HG02840 (cell line): ENCODE measurements around the gene BSND.
"Not testable (repeated sequence)": the region's sequence is repeated elsewhere in the genome, so short reads cannot be mapped to it uniquely, and the experiment has no call there.

ENCODE experiments used
- ATAC-seq: cut with Tn5 transposase; IDR thresholded peaks from one replicate; pipeline ENCODE4 v1.9.1; 2021; ENCODE audit warnings: mild to moderate bottlenecking, moderate library complexity, moderate number of reproducible peaks; ENCODE audit not compliant: unreplicated experiment, low FRiP score

The BSND gene

DNA sequence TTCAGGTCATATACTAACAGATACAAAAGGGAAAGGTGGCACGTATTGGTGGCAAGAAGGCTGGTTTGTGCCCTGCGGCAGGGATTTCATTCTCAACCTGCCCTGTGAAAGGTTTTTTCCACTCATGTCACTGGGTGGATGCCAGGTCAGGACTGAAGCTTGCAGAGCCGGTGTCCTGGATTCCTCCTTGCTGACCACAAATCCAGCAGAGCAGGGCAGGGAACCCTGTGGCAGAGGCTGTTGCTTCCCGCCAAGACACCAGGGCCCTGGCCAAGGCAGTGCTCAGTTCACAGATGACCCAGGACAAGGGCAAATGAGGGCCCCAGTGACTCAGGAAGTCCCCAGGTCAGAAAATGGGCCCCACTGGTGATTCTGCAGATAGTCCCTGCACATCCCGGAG lies 16.4 kb downstream of the BSND start:
- ATAC-seq, result no peak

GRCh38 chr1:55015731-55016620 lies 17.2 kb downstream of the BSND start:
- ATAC-seq, result no peak

- ATAC-seq, result no peak
Observed at GRCh38 chr1:55018395-55018794, 19.7 kb downstream of the BSND start.

DNA sequence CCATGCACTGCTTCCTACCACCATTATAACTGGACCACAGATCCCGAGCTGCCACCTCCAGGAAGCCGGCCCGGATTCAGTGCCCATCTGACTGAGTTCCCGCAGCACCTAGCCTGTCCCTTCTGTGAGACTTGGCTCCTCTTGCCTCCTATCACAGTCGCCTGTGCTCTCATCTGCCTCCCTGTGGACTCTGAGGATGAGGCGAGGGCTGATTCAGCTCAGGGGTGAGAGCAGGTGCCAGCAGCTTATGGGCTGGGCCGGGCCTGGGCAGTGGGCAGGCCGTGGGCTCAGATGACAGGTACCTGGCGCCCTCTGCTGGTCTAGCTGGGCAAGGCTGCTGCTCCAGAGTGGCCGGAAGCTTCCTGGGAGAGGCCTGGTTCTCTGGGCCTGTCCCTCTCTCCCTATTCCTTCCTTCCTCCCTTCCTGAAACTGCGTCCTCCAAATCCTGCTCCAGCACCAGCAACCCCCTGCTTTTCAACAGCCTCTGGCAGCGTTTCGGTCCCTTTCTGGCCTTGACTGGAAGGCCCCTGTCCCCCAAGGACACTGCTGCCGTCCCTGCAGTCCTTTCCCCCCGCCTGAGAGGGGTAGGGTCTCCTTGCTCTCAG lies 23.3 kb downstream of the BSND start:
- ATAC-seq, result no peak

DNA sequence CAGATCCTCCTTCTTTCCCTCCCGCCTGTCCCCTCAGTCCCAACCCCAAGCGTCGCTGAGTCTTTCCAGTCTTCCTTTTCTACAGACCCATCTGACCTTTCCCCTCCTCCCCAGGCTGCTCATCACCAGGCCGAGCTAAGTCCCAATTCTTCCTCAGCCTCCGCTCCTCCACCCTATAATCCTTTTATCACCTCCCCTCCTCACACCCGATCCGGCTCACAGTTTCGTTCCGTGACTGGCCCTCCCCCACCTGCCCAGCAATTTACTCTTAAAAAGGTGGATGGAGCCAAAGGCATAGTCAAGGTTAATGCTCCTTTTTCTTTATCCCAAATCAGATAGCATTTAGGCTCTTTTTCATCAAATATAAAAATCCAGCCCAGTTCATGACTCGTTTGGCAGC lies 25.4 kb downstream of the BSND start:
- not testable (repeated sequence) for ATAC-seq

- ATAC-seq, result not testable (repeated sequence)
Observed at GRCh38 chr1:55026682-55027081, 27.9 kb downstream of the BSND start.

DNA sequence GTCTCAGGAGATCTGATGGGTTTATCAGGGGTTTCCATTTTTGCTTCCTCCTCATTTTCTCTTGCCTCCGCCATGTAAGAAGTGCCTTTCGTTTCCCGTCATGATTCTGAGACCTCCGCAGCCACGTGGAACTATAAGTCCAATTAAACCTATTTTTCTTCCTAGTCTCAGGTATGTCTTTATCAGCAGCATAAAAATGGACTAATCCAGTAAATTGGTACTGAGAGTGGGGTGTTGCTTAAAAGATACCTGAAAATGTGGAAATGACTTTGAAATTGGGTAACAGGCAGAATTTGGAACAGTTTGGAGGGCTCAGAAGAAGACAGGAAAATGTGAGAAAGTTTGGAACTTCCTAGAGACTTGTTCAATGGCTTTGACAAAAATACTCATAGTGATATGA lies 32.4 kb downstream of the BSND start:
- not testable (repeated sequence) for ATAC-seq

GRCh38 chr1:55033265-55033614 lies 34.5 kb downstream of the BSND start:
- ATAC-seq, result no peak

DNA sequence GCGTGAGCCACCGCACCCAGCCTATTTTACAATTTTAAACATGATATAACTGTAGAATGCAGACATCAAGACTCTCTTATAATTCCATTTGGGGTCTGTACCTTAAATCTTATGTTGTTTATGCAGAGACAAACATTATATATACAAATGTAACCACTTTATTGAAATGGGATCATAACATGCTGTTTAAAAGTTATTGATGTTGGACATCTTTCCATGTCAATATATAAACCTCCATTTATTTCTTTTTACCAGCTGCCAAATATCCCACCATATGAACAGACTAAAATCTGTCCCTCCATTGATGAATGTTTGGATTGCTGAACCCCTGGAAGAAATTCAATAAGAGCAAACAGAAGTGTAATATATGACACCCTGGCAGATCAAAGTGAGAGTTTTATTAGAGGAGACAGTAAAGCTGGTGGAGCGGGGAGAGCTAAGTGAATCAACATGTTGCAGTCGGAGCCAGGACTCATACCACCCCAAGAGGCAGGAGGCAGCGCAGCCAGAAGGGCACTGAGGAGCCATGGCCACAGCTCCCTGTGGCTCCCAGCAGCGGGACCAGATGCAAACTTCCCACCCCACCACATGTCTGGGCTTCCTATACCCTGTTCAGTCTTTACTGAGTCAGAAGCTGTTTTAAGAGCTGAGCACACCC lies 35.9 kb downstream of the BSND start:
- no peak for ATAC-seq

DNA sequence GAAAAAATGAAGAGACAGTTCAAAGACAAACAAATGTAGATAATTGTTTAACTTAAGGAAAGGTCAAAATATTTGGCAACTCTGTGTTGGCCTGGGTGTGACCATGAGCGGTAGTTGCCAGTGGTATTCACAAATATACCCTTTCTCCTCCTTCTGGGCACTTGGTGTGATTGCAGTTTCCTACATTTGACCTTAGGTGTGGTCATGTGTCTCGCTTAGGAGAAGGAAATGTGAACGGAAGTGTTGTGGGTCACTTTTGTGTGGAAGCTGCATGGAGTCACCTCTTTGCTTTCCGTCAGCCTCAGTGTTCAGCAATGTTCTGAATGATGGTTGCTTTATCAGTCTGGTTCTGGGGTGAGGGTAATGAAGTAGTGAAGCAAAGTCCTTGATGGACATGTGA lies 37.2 kb downstream of the BSND start:
- ATAC-seq, result no peak

DNA sequence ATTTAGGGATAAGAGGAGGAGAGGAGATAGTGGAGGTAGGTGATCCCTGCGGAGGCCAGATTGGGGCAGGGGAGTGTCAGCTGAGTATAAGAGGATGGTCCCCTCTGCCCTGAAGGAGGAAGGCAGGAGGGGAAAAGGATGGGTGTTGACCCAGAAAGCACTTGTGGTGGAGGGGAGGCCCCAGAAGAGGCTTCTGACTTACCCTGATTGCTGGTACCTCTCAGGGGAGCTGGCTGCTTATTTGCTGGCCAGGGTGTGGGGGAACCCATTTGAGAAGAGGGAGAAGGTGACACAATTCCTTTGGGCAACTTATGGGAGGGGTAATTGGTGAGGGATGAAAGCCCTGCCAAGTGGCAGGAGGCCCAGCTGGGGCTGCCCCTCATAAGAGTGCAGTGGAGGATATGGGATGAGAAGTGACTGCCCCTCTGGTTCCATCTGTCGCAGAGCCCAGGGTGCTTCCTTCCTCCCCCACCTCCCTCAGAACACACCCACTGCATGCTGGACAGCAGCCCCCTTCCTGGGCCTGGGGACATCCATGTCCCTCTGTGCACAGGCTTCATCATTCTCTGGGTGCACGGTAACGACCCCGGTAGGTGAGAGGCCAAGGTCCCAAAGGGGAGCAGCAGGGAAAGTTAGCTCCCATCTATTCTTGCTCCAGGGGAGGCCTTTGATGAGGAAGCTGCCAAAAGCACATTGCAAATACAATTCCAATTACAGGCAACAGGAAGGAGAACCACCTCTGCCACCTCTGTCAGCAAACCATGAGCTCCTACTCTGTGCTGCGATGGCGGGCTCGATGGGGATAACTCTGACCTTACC lies 39.2 kb downstream of the BSND start:
- no peak for ATAC-seq

DNA sequence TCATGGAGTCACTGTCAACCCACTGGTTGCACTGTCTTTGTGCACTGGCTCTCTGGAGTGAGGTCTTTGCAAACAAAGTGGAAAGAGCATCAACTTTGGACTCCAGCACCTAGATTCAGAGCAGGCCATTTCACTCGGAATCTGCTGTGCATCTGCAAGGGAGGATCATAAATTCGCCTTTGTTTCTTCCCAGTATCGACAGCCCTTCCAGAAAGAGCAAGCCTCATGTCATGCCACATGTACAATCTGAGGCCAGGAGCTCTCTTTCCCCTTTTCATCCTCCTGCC lies 39.8 kb downstream of the BSND start:
- ATAC-seq, result no peak

GRCh38 chr1:55038974-55039341 lies 40.2 kb downstream of the BSND start:
- ATAC-seq, result no peak

DNA sequence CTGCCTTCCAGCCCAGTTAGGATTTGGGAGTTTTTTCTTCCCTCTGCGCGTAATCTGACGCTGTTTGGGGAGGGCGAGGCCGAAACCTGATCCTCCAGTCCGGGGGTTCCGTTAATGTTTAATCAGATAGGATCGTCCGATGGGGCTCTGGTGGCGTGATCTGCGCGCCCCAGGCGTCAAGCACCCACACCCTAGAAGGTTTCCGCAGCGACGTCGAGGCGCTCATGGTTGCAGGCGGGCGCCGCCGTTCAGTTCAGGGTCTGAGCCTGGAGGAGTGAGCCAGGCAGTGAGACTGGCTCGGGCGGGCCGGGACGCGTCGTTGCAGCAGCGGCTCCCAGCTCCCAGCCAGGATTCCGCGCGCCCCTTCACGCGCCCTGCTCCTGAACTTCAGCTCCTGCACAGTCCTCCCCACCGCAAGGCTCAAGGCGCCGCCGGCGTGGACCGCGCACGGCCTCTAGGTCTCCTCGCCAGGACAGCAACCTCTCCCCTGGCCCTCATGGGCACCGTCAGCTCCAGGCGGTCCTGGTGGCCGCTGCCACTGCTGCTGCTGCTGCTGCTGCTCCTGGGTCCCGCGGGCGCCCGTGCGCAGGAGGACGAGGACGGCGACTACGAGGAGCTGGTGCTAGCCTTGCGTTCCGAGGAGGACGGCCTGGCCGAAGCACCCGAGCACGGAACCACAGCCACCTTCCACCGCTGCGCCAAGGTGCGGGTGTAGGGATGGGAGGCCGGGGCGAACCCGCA lies 40.8 kb downstream of the BSND start, which contains the start of gene PCSK9:
PCSK9 (plus strand) TSS at position 207 of the 741 bp plus-strand sequence; CDS start at position 497, 290 bp downstream.
- no peak for ATAC-seq

GRCh38 chr1:55040083-55040932 lies 41.6 kb downstream of the BSND start:
- ATAC-seq, result no peak

DNA sequence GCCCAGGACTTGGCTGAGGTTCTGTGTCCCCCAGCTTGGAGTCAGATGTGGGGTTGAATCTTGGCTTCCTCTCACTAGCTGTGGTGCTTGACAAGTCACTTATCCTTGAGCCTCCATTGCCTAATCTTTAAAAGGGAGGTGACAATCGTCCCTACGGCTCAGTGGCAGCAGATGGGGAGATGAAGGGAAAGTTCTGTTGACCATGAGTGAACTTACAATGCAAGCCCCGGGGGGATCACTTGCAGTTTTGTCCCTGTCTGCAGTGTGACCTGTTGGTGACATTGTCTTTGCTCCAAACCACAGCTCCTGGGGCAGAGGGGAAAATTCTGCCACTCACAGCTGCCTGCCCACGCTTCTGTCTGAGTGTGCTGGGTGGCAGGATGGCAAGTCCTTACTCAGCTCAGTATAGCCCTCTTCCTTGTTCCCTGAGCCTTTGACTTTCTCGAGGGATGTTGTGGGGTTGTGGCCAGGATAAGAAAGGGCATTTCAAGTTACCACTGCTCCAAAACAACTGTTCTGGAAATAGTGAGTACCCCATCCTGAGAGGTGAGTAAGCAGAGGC lies 42.3 kb downstream of the BSND start:
- no peak for ATAC-seq

- no peak for ATAC-seq
Observed at GRCh38 chr1:55041613-55042012, 42.9 kb downstream of the BSND start.

- no peak for ATAC-seq
Observed at GRCh38 chr1:55043011-55043410, 44.3 kb downstream of the BSND start.

DNA sequence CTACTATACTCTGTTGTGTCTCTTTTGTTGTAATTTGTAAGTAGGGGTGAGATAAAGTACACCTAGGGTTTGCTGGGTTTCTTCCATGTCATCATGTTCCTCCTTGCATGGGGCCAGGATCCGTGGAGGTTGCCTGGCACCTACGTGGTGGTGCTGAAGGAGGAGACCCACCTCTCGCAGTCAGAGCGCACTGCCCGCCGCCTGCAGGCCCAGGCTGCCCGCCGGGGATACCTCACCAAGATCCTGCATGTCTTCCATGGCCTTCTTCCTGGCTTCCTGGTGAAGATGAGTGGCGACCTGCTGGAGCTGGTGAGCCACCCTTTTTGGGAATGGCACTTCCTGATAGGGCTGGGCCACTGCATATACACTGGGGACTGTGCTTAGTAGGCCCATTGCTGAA lies 45.0 kb downstream of the BSND start:
- ATAC-seq, result no peak
